Endothelial cell of umbilical vein (primary cell): ENCODE results near the gene CBFA2T3. TPM values are rescaled to one million over a fixed set of nuclear protein-coding genes. Genes with fewer than 3 reads are reported as not detected.

ENCODE experiments used
- BruUV-seq: library from RNA; stranded (reverse); fragments of 400-500 nt; replicated peaks from 2 replicates; lab custom pipeline; 2021; lab: Mats Ljungman, UMichigan
- CTCF ChIA-PET: fragments of 300-600, 350-600 bp; sonication (Branson Sonifier 250); formaldehyde crosslinking; loops from one replicate; lab custom pipeline; 2021; ENCODE audit warnings: antibody characterized with exemption, inconsistent platforms; lab: Charles Lee
- POLR2A ChIA-PET: fragments of 300-600, 350-600 bp; sonication (Branson Sonifier 250); formaldehyde crosslinking; loops from one replicate; lab custom pipeline; 2021; ENCODE audit warnings: antibody characterized with exemption, inconsistent platforms; lab: Charles Lee
- DNase-seq: peaks from one replicate; pipeline ENCODE4 v3.0.0-alpha.2; 2011; ENCODE audit warnings: low read depth, low spot score
- FAIRE-seq: peaks from 2 replicates; lab custom pipeline; 2011; peaks lifted over from hg19 to GRCh38; lab: Jason Lieb, UNC
- H2AFZ ChIP-seq: 2 replicates; pipeline ENCODE4 v1.6.0; 2012; ENCODE audit warnings: low read depth, low read length, control low read depth, inconsistent platforms
- H3K27ac ChIP-seq: 2 replicates; pipeline ENCODE4 v1.5.1; 2011; ENCODE audit warnings: low read depth, mild to moderate bottlenecking, control low read depth, low read length, moderate library complexity; ENCODE audit not compliant: insufficient read depth
- H3K27me3 ChIP-seq, 2 experiments: 2 replicates each; pipeline versions ENCODE4 v1.6.0 to v1.6.1; 2011; ENCODE audit warnings: low read length in 2 of 2, mixed read lengths in 1 of 2; ENCODE audit not compliant: control insufficient read depth in 2 of 2, insufficient read depth in 2 of 2
- H3K36me3 ChIP-seq, 2 experiments: 2 replicates in 1 of 2; 3 replicates in 1 of 2; pipeline ENCODE4 v1.5.1; 2011; ENCODE audit warnings: low read length in 2 of 2, mild to moderate bottlenecking in 1 of 2, moderate library complexity in 1 of 2; ENCODE audit not compliant: control insufficient read depth in 2 of 2, insufficient read depth in 2 of 2; ENCODE audit errors: extremely low read depth in 1 of 2
- H3K4me1 ChIP-seq: 3 replicates; pipeline ENCODE4 v1.5.1; 2011; ENCODE audit warnings: mild to moderate bottlenecking, low read length; ENCODE audit not compliant: control insufficient read depth, insufficient read depth; ENCODE audit errors: extremely low read depth
- H3K4me2 ChIP-seq: 2 replicates; pipeline ENCODE4 v1.6.1; 2011; ENCODE audit warnings: low read length, control low read depth, mixed read lengths; ENCODE audit not compliant: insufficient read depth
- H3K4me3 ChIP-seq, 3 experiments: fragments of 200-600 bp in 1 of 3; sonication (generic), shearing (Covaris generic) in 1 of 3; replicated peaks in 1 of 3; 2 replicates each; pipeline ENCODE4 v1.5.1; 2011 to 2016; ENCODE audit warnings: control low read depth in 3 of 3, low read length in 3 of 3, mild to moderate bottlenecking in 2 of 3, inconsistent platforms in 1 of 3, low read depth in 1 of 3, moderate library complexity in 1 of 3; ENCODE audit not compliant: insufficient read depth in 1 of 3
- H3K79me2 ChIP-seq: 2 replicates; pipeline ENCODE4 v1.6.0; 2012; ENCODE audit warnings: low read length, inconsistent platforms; ENCODE audit not compliant: control insufficient read depth, insufficient read depth
- H3K9ac ChIP-seq: replicated peaks from 2 replicates; pipeline ENCODE3; 2011; ENCODE audit warnings: low read length, control low read depth; ENCODE audit not compliant: insufficient read depth; ENCODE audit errors: extremely low read depth
- H3K9me1 ChIP-seq: replicated peaks from 3 replicates; pipeline ENCODE4 v1.6.0; 2011; ENCODE audit warnings: mild to moderate bottlenecking, low read length; ENCODE audit not compliant: control insufficient read depth, insufficient read depth; ENCODE audit errors: extremely low read depth
- H3K9me3 ChIP-seq: replicated peaks from 2 replicates; pipeline ENCODE4 v1.5.1; 2012; ENCODE audit warnings: low read length, inconsistent platforms; ENCODE audit not compliant: control insufficient read depth, insufficient read depth
- H4K20me1 ChIP-seq: replicated peaks from 2 replicates; pipeline ENCODE3; 2011; ENCODE audit warnings: mild to moderate bottlenecking, low read length; ENCODE audit not compliant: control insufficient read depth, insufficient read depth; ENCODE audit errors: extremely low read depth
- CTCF ChIP-seq, 2 donors: IDR thresholded peaks; 1 replicate in 1 of 2; 2 replicates in 1 of 2; pipeline ENCODE4 v1.5.1; 2011; ENCODE audit warnings: low read length in 2 of 2, mild to moderate bottlenecking in 2 of 2, moderate library complexity in 2 of 2, control low read depth in 1 of 2, inconsistent platforms in 1 of 2, low read depth in 1 of 2; ENCODE audit not compliant: insufficient read depth in 1 of 2; ENCODE audit errors: extremely low read depth in 1 of 2
- EZH2 ChIP-seq: IDR thresholded peaks from 2 replicates; pipeline ENCODE4 v1.6.1; 2012; ENCODE audit warnings: borderline replicate concordance, low read depth, mild to moderate bottlenecking, moderate library complexity, low read length, inconsistent platforms; ENCODE audit not compliant: severe bottlenecking
- FOS ChIP-seq: IDR thresholded peaks from 2 replicates; pipeline ENCODE4 v1.6.1; 2011; ENCODE audit warnings: mild to moderate bottlenecking, low read length, moderate library complexity, borderline replicate concordance; ENCODE audit not compliant: insufficient read depth
- GATA2 ChIP-seq: IDR thresholded peaks from 2 replicates; pipeline ENCODE4 v1.7.0; 2011; ENCODE audit warnings: low read depth, mild to moderate bottlenecking, moderate library complexity, mixed read lengths, low read length; ENCODE audit not compliant: insufficient read length, insufficient read depth
- JUN ChIP-seq: IDR thresholded peaks from 2 replicates; pipeline ENCODE4 v1.6.1; 2011; ENCODE audit warnings: borderline replicate concordance, low read depth; ENCODE audit not compliant: insufficient read length, insufficient read depth
- MAX ChIP-seq: IDR thresholded peaks from 2 replicates; pipeline ENCODE4 v1.6.1; 2011; ENCODE audit not compliant: insufficient read depth, insufficient read length
- MYC ChIP-seq: IDR thresholded peaks from one replicate; pipeline ENCODE4 v1.6.1; 2011; ENCODE audit warnings: mild to moderate bottlenecking, low read depth, low read length
- POLR2A ChIP-seq: IDR thresholded peaks from 2 replicates; pipeline ENCODE4 v1.6.1; 2012; ENCODE audit warnings: low read depth, mild to moderate bottlenecking, control low read depth, low read length
- POLR2AphosphoS5 ChIP-seq: IDR thresholded peaks from 2 replicates; pipeline ENCODE4 v1.6.1; 2012; ENCODE audit warnings: low read depth, mild to moderate bottlenecking, control low read depth, low read length, moderate library complexity; ENCODE audit not compliant: insufficient read depth
- dilution Hi-C: fragments of 300-500 bp; cut with MboI; formaldehyde crosslinking; loops from one replicate; pipeline ENCODE4 v1.15.0; 2019; ENCODE audit warnings: low sequenced_read_pairs; ENCODE audit not compliant: extremely low pct_ligation_motif_present
- intact Hi-C: fragments of 100-400 bp; cut with micrococcal nuclease; formaldehyde crosslinking; loops from one replicate; pipeline ENCODE4 v1.10.0; 2022
- polyA plus RNA-seq, 4 experiments: library from polyadenylated mRNA; depleted of rRNA in 3 of 4; stranded (reverse) in 3 of 4; unstranded in 1 of 4; fragments of >200 nt; gene quantifications; 2 replicates each; pipeline versions ENCODE4 v1.2.1 to v1.2.3, GENCODE V29; 2011 to 2012; ENCODE audit warnings: missing spikeins in 1 of 4
- total RNA-seq: library from RNA; stranded (reverse); gene quantifications from 2 replicates; pipeline ENCODE4 v1.2.3, GENCODE V29; 2021

Gene CBFA2T3
- total and polyA plus RNA-seq, 2 donors (not counting 3 experiments of a cell fraction or from before 2014, with no cell fraction given), result not detected

- no TSS peak for BruUV-seq
- no peaks in the 10 kb centered on the region for H3K27me3 ChIP-seq
- peak overlapping the region; percentile 3 for H2AFZ ChIP-seq
- no peaks in the 10 kb centered on the region for H3K36me3 ChIP-seq
- peaks cover 26% of the 10 kb centered on the region for H3K4me1 ChIP-seq
- no peak for TF ChIP-seq JUN
- TF ChIP-seq EZH2, result no peak
- TF ChIP-seq POLR2A, result no peak
- TF ChIP-seq FOS, result no peak
- TF ChIP-seq GATA2, result no peak
- no peak overlapping the region for H3K27ac ChIP-seq
- no peak overlapping the region for H3K9ac ChIP-seq
- intact Hi-C loops (loop anchor here (1.0 kb wide), 1 partner anchor 242 kb away; no protein-coding TSS in a partner anchor), dilution Hi-C loops (no loop called here)
- no peaks in the 10 kb centered on the region for H4K20me1 ChIP-seq
- no peaks in the 10 kb centered on the region for H3K9me3 ChIP-seq
- no peak overlapping the region for H3K4me2 ChIP-seq
- H3K79me2 ChIP-seq, result no peaks in the 10 kb centered on the region
- ChIA-PET POLR2A (no interaction called here), CTCF (no interaction called here)
- DNase-seq (no peak), FAIRE-seq (no peak)
- H3K9me1 ChIP-seq, result no peaks in the 10 kb centered on the region
- H3K4me3 ChIP-seq, result no peak overlapping the region
These were observed 51.5 kb downstream of the CBFA2T3 start for GRCh38 chr16:88925540-88925887.

- Histone ChIP-seq H3K4me2 (no peak overlapping the region), H2AFZ (peak overlapping the region; percentile 72), H3K79me2 (no peaks in the 10 kb centered on the region), H3K4me1 (peaks cover 27% of the 10 kb centered on the region), H3K27ac (no peak overlapping the region), H4K20me1 (no peaks in the 10 kb centered on the region), H3K27me3 (no peaks in the 10 kb centered on the region), H3K9me3 (no peaks in the 10 kb centered on the region), H3K4me3 (no peak overlapping the region), H3K9ac (peak overlapping the region; percentile 1), H3K9me1 (no peaks in the 10 kb centered on the region), H3K36me3 (no peaks in the 10 kb centered on the region)
- peak; percentile 40 for TF ChIP-seq POLR2AphosphoS5
- peak; percentile 68 for TF ChIP-seq FOS
- TF ChIP-seq CTCF (IDR thresholded peaks at IDR 0.05; ENCODE audit: extremely low read depth in 1 of 2, insufficient read depth in 1 of 2, low read depth in 1 of 2, low read length in 2 of 2), result peak; percentile 62 to 64
- TF ChIP-seq MYC, result no peak
- TF ChIP-seq GATA2, result no peak
- peak; percentile 24 for TF ChIP-seq POLR2A
- no peak for TF ChIP-seq EZH2
- TF ChIP-seq JUN, result no peak
- no peak for TF ChIP-seq MAX
- dilution Hi-C loops (no loop called here), intact Hi-C loops (loop anchor here (1.0 to 5.0 kb wide), 2 partner anchors 113 to 242 kb away; partner anchors contain the start of gene APRT)
- peak; percentile 37 for FAIRE-seq
- DNase-seq, result peak; percentile 67
- ChIA-PET CTCF (interaction anchor here (1.0 to 1.8 kb wide), 3 partner anchors 12 to 293 kb away, joined by 3 to 4 read pairs (median 3); partner anchors contain the start of gene ZNF778), POLR2A (no interaction called here)
- BruUV-seq, result no TSS peak
These were observed 52.0 kb downstream of the CBFA2T3 start for GRCh38 chr16:88924834-88925539.
